Measurements from ENCODE around the gene CDH23. TPM values are rescaled to one million over a fixed set of nuclear protein-coding genes. Genes with fewer than 3 reads are reported as not detected.

The CDH23 gene
- total and polyA plus RNA-seq, 9 of the 15 experiments (the other 6 are each of a cell fraction or from before 2014, with no cell fraction given) = 0.18 to 1.2 (median 0.47) TPM

GRCh38 chr10:71805776-71806703, 409.3 kb downstream of the CDH23 start (continued):
- TF ChIP-seq VEZF1 (CRISPR knock-in tag; IDR thresholded peaks at IDR 0.05) (peak; percentile 17; the same call in 1 of the 2 replicates), SMAD2 (IDR thresholded peaks at IDR 0.05; ENCODE audit: low read depth, low read length) (no peak), SIRT6 (IDR thresholded peaks at IDR 0.05; ENCODE audit: low read depth, low read length) (no peak), ZNF551 (CRISPR knock-in tag; IDR thresholded peaks at IDR 0.05) (no peak), SNAPC5 (CRISPR knock-in tag; IDR thresholded peaks at IDR 0.05) (no peak), POLR2AphosphoS2 (IDR thresholded peaks at IDR 0.05; ENCODE audit: low read length) (no peak), ZNF780A (CRISPR knock-in tag; IDR thresholded peaks at IDR 0.05) (no peak), RBFOX2 (IDR thresholded peaks at IDR 0.05; ENCODE audit: low read depth, low read length) (peak; percentile 45), ELF1 (tag; IDR thresholded peaks at IDR 0.05) (peak; percentile 52; the same call in 1 of the 2 replicates), KDM5B (IDR thresholded peaks at IDR 0.05; ENCODE audit: insufficient replicate concordance, low read depth, low read length) (no peak), ZNF561 (CRISPR knock-in tag; conservative IDR thresholded peaks at IDR 0.05) (no peak), ZBTB7A (IDR thresholded peaks at IDR 0.05; ENCODE audit: borderline replicate concordance, control insufficient read depth, low read depth, low read length) (peak; percentile 40; the same call in 1 of the 2 replicates), UBTF (IDR thresholded peaks at IDR 0.05; ENCODE audit: borderline replicate concordance in 1 of 2, low read depth in 2 of 2, low read length in 2 of 2) (no peak), THAP12 (CRISPR knock-in tag; IDR thresholded peaks at IDR 0.05) (no peak), ZEB2 (IDR thresholded peaks at IDR 0.05) (0 out of 2 replicates have a peak, but pooled peaks have one; percentile 43), E2F4 (CRISPR knock-in tag; IDR thresholded peaks at IDR 0.05; ENCODE audit: low read depth) (no peak), BHLHE40 (IDR thresholded peaks at IDR 0.05; ENCODE audit: low read length) (no peak), BRF1 (IDR thresholded peaks at IDR 0.05; ENCODE audit: borderline replicate concordance, extremely low read depth, insufficient read length) (no peak), RBM25 (IDR thresholded peaks at IDR 0.05; ENCODE audit: low read depth, low read length, severe bottlenecking) (no peak)
